HG02571 (cell line): ENCODE data around the gene HIPK4.
"Not testable (repeated sequence)": the region's sequence is repeated elsewhere in the genome, so short reads cannot be mapped to it uniquely, and the experiment has no call there.

ENCODE experiments used
- ATAC-seq: cut with Tn5 transposase; IDR thresholded peaks from one replicate; pipeline ENCODE4 v1.9.1; 2021; ENCODE audit warnings: mild to moderate bottlenecking, moderate library complexity; ENCODE audit not compliant: unreplicated experiment

Gene HIPK4

GRCh38 chr19:40390084-40390742 is at the start of gene HIPK4:
HIPK4 (minus strand) TSS chr19:40390181; CDS start chr19:40389902, 279 bp downstream.
- ATAC-seq, result no peak

- no peak for ATAC-seq
These were observed 48.3 kb upstream of the HIPK4 start for GRCh38 chr19:40438284-40438683.

GRCh38 chr19:40433391-40434216 is 43.6 kb upstream of the HIPK4 start:
- peak; percentile 61 for ATAC-seq

- not testable (repeated sequence) for ATAC-seq
These were observed 42.8 kb upstream of the HIPK4 start for GRCh38 chr19:40432760-40433159.

DNA sequence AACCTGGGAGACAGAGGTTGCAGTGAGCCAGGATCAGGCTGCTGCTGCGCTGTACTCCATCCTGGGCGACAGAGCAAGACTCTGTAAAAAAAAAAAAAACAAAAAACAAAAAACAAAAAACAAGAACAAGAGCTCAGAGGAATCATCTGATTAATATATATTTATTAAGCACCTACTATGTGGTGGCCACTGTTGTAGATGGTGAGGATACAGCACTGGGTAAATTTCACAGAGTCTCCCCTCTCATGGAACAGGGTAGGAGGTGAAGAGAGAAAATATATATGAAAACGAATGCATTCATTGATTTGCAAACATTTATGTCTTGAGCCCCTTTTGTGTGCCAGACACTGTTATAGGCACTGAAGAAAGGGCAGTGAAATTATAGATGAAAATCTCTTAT is 41.7 kb upstream of the HIPK4 start:
- ATAC-seq, result no peak

DNA sequence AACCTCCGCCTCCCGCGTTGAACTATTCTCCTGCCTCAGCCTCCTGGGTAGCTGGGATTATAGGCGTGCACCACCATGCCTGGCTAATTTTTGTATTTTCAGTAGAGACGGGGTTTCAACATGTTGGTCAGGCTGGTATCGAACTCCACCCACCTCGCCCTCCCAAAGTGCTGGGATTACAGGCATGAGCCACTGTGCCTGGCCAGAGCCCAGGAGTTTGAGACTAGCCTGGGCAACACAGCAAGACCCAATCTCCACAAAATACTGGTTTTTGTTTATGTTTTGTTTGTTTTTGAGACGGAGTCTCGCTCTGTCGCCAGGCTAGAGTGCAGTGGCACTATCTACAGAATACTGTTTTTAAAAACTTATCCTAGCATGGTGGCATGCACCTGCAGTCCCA is 40.3 kb upstream of the HIPK4 start:
- not testable (repeated sequence) for ATAC-seq

GRCh38 chr19:40428197-40428596 is 38.2 kb upstream of the HIPK4 start:
- not testable (repeated sequence) for ATAC-seq

- peak; percentile 79 for ATAC-seq
These were observed 35.7 kb upstream of the HIPK4 start, which contains the start of gene SERTAD1 for GRCh38 chr19:40425450-40426287. SERTAD1 (minus strand) TSS chr19:40425992; CDS start chr19:40423546, 2,446 bp downstream.

- ATAC-seq, result no peak
These were observed 34.9 kb upstream of the HIPK4 start for GRCh38 chr19:40424637-40425449.

- no peak for ATAC-seq
These were observed 34.0 kb upstream of the HIPK4 start for GRCh38 chr19:40423938-40424337.

GRCh38 chr19:40422748-40423566 is 33.0 kb upstream of the HIPK4 start:
- no peak for ATAC-seq

GRCh38 chr19:40421993-40422747 is 32.2 kb upstream of the HIPK4 start:
- no peak for ATAC-seq

DNA sequence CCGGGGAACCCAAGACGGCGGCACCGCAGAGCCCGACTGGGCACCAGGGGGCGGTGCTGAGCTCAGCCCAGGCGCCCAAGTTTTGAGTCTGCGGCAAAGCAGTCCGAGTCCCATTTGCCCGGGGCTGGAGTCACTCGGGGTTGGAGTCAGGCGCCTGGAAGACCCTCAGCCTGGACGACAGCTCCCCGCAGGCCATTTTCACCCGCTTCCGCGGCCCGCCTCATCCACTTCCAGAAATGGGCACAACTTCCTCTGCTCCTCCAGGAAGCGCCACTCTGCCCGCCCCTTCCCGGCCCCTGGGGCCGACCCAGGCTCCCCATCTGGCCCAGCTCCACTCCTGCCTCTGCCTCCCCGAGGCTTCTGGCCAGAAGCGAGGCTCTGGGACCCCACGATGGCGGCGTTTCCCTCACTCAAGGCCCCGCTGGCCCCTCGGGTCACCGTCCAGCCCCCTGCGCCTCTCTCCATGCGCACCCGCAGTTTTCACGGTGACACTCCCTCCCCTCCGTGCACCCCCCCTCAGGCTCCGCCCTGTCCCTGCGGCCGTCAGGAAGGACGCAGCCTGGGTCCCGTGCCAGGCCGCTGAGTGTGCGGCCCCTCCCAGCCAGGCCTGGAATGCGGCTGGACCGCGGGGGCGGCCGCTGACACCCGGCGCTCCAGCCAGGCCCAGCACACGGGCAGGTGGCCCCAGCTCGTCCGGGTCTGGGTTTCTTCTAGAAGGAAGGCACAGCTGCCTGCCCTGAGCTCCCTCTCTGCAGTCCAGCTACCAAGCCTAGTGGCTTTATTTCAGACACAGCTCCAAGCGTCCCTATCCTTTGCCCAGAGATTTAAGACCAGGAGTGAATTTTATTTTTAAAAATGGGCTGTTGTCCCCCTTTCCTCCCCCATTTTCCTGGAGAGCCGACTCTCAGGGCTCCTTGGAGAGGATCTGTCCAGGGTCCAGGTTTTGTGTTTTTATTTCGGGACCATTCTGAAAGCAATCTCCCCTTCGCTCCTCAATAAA is 31.1 kb upstream of the HIPK4 start:
- ATAC-seq, result no peak

DNA sequence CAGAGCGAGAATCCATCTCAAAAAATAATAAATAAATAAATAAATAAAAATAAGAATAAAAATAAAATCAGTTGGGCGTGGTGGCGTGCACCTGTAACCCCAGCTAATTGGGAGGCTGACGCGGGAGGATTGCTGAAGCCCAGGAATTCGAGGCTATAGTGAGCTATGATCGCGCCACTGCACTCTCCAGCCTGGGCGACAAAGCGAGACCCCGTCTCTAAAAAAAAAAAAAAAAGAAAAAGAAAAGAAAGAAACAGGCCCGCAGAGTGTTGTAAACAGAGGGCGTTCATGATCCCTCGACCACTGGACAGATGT is 30.4 kb upstream of the HIPK4 start:
- no peak for ATAC-seq

GRCh38 chr19:40419780-40420179 is 29.8 kb upstream of the HIPK4 start:
- no peak for ATAC-seq

DNA sequence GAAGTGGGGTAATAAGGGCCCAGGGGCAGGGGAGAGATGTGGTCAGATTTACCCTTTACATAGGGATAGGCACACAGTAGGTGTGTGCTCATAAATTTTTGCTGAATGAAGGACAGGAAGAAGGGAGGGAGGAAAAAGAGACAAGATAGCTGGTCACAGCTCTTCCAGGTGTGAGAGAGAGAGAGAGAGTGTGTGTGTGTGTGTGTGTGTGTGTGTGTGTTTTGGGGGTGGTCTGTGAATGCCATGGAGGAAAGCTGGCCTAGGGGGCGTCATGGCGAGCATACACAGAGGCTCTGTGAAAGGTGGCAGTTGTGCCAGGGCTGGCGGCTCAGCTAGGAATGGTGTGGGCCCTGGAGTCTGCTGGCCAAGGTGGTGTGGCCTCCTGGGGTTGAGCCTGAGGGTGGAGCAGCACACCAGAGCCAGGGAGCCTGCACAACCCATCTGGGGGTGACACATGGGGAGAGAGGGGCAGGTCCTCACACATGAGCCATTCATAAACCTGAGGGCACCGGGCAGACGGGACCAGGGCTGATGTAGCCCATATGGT is 29.2 kb upstream of the HIPK4 start:
- ATAC-seq, result no peak

DNA sequence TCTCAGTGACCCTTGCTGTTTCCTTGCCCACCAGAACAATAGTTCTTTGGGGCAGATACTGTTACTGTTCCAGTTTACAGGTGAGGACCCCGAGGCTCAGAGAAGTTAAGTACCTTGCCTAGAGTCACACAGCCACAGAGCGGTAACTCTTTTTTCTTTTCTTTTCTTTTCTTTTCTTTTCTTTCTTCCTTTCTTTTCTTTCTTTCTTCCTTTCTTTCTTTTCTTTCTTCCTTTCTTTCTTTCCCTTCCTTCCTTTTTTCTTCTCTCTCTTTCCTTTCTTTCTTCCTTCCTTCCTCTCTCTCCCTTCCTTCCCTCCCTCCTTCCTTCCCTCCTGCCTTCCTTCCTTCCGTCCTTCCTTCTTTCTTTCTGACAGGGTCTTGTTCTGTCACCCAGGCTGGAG is 28.1 kb upstream of the HIPK4 start:
- ATAC-seq, result no peak

DNA sequence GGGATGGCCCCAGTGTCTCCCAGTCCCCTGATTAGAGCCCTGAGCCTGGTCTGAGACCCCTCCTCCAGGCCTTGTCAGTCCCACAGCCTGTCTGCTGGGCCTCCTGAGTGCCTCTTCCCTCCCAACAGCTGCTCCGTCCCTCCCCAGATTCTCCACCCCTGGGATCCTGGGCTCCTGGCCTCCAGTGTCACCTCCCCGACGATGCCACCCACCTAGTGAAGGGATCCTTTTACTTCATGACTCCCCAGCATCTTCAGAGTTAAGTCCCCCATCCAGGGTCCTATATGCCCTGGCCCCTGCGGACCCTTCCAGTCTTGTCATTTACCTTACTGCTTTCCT is 27.6 kb upstream of the HIPK4 start:
- ATAC-seq, result no peak
